Gastrocnemius medialis (tissue), 4 donors: ENCODE results near the gene NACC1. TPM values are rescaled to one million over a fixed set of nuclear protein-coding genes. Genes with fewer than 3 reads are reported as not detected.

Source experiments
- ATAC-seq, 2 donors: fragments of 150-250 bp; one replicate each; pipeline ENCODE4 v1.9.1; 2016
- DNase-seq, 2 donors: peaks; one replicate each; pipeline ENCODE4 v3.0.0-alpha.2; 2019
- H3K27ac ChIP-seq, 4 donors: fragments of 200-600 bp; sonication (generic); 1 replicate in 1 of 4; 2 replicates in 3 of 4; pipeline ENCODE4 v1.5.1; 2016 to 2018; ENCODE audit warnings: mild to moderate bottlenecking in 2 of 4, moderate library complexity in 1 of 4
- H3K27me3 ChIP-seq, 3 donors: fragments of 200-600 bp; sonication (generic) in 2 of 3; 1 replicate in 1 of 3; 2 replicates in 2 of 3; pipeline versions ENCODE4 v1.5.1 to v1.6.0; 2016 to 2019; ENCODE audit warnings: mild to moderate bottlenecking in 1 of 3, moderate library complexity in 1 of 3
- H3K36me3 ChIP-seq, 2 donors: fragments of 200-600 bp; sonication (generic) in 1 of 2; one replicate each; pipeline ENCODE4 v1.5.1; 2017 to 2018
- H3K4me1 ChIP-seq, 2 donors: fragments of 200-600 bp; sonication (generic) in 1 of 2; one replicate each; pipeline ENCODE4 v1.5.1; 2016 to 2017; ENCODE audit warnings: mild to moderate bottlenecking in 2 of 2
- H3K4me3 ChIP-seq, 4 donors: fragments of 200-600 bp; sonication (generic) in 3 of 4; 1 replicate in 1 of 4; 2 replicates in 3 of 4; pipeline ENCODE4 v1.5.1; 2016 to 2019; ENCODE audit warnings: mild to moderate bottlenecking in 2 of 4
- H3K9me3 ChIP-seq, 3 donors: fragments of 200-600 bp; sonication (generic) in 2 of 3; 1 replicate in 1 of 3; 2 replicates in 2 of 3; pipeline ENCODE4 v1.5.1; 2016 to 2019
- POLR2A ChIP-seq, 2 donors: fragments of 450-650 bp; IDR thresholded peaks; one replicate each; pipeline ENCODE4 v1.6.1; 2017; ENCODE audit warnings: antibody characterized with exemption in 2 of 2, mild to moderate bottlenecking in 2 of 2, moderate library complexity in 2 of 2
- in situ Hi-C, 4 donors: fragments of 200-750 bp; cut with MboI; loops; one replicate each; pipeline versions ENCODE4 v1.15.0 to v1.8.0; 2017; ENCODE audit warnings: low sequenced_read_pairs in 4 of 4
- intact Hi-C: fragments of 100-400 bp; cut with DNase I; formaldehyde crosslinking; loops from one replicate; pipeline ENCODE4 v1.15.1; 2023; ENCODE audit warnings: low total_unique reads
- total RNA-seq, 4 donors: library from RNA; depleted of rRNA; stranded (reverse); fragments of >200 nt; gene quantifications; one replicate each; pipeline versions ENCODE4 v1.1.0 to v1.2.3, GENCODE V29; 2016
- TF ChIP-seq, protein P1 (sequence below), 5 experiments: fragments of 450-650 bp in 3 of 5; fragments of 200-600 bp in 2 of 5; sonication (generic) in 2 of 5; IDR thresholded peaks in 4 of 5; conservative IDR thresholded peaks in 1 of 5; 1 replicate in 4 of 5; 2 replicates in 1 of 5; pipeline ENCODE4 v1.5.1; 2016 to 2019; ENCODE audit warnings: antibody characterized with exemption in 5 of 5, mild to moderate bottlenecking in 3 of 5, moderate library complexity in 3 of 5

NACC1 gene
- total RNA-seq, 4 donors from 2014 or later, result 36.3 to 81.3 (median 49.4) TPM

DNA sequence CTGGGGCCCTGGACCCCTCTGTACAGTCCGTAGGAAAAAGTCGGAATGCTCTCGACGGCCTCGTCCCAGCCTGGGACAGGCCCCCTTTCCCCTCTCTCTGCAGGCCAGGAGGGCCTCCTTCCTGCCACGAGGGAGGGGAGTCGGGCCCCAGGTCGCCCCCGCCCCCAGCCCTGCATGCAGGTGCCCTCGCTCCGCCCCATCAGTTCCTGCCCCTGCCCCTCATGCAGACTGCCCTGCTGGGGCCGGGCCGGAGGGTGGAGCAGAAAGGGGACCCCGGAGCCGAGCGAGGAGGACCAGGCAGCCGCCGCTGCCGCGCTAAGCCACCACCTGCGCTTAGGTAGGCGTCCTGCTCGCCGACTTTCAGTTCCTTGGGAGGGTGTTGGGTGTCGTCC is 22.7 kb upstream of the NACC1 start:
- in situ Hi-C loops, result loop anchor here in 1 of 4 donors (10.0 kb wide), 1 partner anchor 111 kb away; no protein-coding TSS in a partner anchor
- no peaks in the 10 kb centered on the region for H3K36me3 ChIP-seq
- DNase-seq, result no peak
- H3K27me3 ChIP-seq, result no peaks in the 10 kb centered on the region
- no peaks in the 10 kb centered on the region for H3K9me3 ChIP-seq
- peaks cover 21 to 27% of the 10 kb centered on the region in 2 donors for H3K4me1 ChIP-seq
- H3K4me3 ChIP-seq, result peak overlapping the region in 1 of 4 donors; percentile 16
- ATAC-seq, result no peak
- peak overlapping the region in 3 of 4 donors; percentile 40 to 89 (median 44) for H3K27ac ChIP-seq
- TF ChIP-seq, protein P1, sequence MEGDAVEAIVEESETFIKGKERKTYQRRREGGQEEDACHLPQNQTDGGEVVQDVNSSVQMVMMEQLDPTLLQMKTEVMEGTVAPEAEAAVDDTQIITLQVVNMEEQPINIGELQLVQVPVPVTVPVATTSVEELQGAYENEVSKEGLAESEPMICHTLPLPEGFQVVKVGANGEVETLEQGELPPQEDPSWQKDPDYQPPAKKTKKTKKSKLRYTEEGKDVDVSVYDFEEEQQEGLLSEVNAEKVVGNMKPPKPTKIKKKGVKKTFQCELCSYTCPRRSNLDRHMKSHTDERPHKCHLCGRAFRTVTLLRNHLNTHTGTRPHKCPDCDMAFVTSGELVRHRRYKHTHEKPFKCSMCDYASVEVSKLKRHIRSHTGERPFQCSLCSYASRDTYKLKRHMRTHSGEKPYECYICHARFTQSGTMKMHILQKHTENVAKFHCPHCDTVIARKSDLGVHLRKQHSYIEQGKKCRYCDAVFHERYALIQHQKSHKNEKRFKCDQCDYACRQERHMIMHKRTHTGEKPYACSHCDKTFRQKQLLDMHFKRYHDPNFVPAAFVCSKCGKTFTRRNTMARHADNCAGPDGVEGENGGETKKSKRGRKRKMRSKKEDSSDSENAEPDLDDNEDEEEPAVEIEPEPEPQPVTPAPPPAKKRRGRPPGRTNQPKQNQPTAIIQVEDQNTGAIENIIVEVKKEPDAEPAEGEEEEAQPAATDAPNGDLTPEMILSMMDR (IDR thresholded peaks at IDR 0.05 in 4 of 5, conservative IDR thresholded peaks at IDR 0.05 in 1 of 5), result no peak
- TF ChIP-seq POLR2A (IDR thresholded peaks at IDR 0.05), result no peak
- intact Hi-C loops, result no loop called here

DNA sequence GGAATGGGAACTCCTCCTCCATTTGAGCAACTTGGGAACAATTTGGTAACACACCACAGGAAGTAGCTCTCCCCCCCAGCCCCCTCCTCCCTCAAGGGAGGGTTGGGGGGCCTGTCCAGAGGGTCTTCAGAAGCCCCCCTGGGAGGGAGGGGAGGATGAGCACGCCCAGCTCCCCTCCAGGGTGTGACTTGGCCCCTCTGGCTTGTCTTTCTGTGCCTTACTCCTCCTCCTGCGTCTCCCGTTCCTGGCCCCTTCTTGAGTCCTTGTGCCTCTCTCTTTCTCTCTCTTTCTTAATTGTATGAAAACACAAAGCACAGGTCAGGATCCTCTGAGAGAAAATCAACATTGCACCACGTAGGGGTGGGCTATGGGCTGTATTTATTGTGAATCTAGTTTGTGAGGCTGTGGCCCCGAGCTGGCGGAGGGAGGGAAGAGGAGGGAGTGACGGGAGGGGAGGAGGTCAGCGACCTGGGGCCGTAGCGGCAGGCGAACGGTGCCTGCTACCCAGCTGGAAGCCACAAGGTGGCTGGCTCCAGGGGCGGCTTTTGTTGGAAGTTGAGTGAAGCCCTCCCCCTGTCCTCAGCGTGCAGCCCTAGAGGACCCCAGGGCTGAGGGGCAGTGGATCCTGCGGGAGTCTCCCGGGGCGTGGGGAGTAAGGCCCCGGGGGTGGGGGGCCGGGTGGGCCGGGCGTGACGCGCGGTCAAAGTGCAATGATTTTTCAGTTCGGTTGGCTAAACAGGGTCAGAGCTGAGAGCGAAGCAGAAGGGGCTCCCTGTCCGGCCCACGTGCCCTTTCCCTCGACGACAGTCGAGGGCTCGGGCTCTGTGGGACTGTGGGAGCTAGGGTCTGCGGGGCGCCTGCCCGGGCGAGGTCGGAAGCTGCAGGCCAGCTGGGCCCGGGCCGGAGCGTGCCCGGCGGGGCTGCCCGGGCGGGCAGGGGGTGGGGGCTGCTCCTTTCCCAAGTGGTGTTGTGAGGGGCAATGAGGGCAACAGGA is 21.8 kb upstream of the NACC1 start:
- H3K4me1 ChIP-seq, result peaks cover 21% of the 10 kb centered on the region in 2 donors
- H3K4me3 ChIP-seq, result peak overlapping the region in 1 of 4 donors; percentile 16
- H3K36me3 ChIP-seq, result no peaks in the 10 kb centered on the region
- no peaks in the 10 kb centered on the region for H3K27me3 ChIP-seq
- H3K27ac ChIP-seq, result peak overlapping the region; percentile 43 to 89 (median 63)
- in situ Hi-C loops (loop anchor here in 1 of 4 donors (10.0 kb wide), 1 partner anchor 111 kb away; no protein-coding TSS in a partner anchor), intact Hi-C loops (no loop called here)
- no peak for DNase-seq
- ATAC-seq, result no peak
- no peaks in the 10 kb centered on the region for H3K9me3 ChIP-seq
- TF ChIP-seq, protein P1 (IDR thresholded peaks at IDR 0.05 in 4 of 5, conservative IDR thresholded peaks at IDR 0.05 in 1 of 5), result peak in 1 of 5 experiments; percentile 8
- TF ChIP-seq POLR2A (IDR thresholded peaks at IDR 0.05), result no peak

DNA sequence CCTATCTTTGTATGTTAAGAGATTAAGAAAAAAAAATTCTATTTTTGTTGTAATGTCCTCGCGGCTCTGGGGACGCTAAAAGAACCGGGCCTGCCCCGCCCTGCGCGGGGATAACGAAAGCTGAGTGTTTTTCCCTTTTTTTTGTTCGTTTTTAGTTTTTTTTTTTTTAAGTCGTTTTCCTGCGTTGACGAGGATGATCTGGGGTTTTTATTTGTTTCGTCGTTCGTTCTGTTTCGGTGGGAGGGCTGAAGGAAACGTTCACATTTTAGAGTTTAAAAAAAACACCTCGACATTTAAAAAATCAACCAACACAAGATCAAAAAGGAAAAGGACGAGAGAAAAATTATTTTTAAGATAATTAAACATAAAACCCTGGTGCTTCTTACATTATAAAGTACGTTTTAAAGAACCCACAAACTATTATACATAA is 21.0 kb upstream of the NACC1 start:
- ATAC-seq (no peak), DNase-seq (no peak)
- intact Hi-C loops (no loop called here), in situ Hi-C loops (loop anchor here in 1 of 4 donors (10.0 kb wide), 1 partner anchor 112 kb away; no protein-coding TSS in a partner anchor)
- H3K4me3 ChIP-seq, result peak overlapping the region in 2 of 4 donors; percentile 23 to 45
- peaks cover 14 to 22% of the 10 kb centered on the region in 2 donors for H3K4me1 ChIP-seq
- H3K27ac ChIP-seq, result peak overlapping the region in 3 of 4 donors; percentile 71 to 89 (median 82)
- no peaks in the 10 kb centered on the region for H3K36me3 ChIP-seq
- no peaks in the 10 kb centered on the region for H3K27me3 ChIP-seq
- no peaks in the 10 kb centered on the region for H3K9me3 ChIP-seq
- TF ChIP-seq, protein P1 (IDR thresholded peaks at IDR 0.05 in 4 of 5, conservative IDR thresholded peaks at IDR 0.05 in 1 of 5), result no peak
- TF ChIP-seq POLR2A (IDR thresholded peaks at IDR 0.05), result no peak

DNA sequence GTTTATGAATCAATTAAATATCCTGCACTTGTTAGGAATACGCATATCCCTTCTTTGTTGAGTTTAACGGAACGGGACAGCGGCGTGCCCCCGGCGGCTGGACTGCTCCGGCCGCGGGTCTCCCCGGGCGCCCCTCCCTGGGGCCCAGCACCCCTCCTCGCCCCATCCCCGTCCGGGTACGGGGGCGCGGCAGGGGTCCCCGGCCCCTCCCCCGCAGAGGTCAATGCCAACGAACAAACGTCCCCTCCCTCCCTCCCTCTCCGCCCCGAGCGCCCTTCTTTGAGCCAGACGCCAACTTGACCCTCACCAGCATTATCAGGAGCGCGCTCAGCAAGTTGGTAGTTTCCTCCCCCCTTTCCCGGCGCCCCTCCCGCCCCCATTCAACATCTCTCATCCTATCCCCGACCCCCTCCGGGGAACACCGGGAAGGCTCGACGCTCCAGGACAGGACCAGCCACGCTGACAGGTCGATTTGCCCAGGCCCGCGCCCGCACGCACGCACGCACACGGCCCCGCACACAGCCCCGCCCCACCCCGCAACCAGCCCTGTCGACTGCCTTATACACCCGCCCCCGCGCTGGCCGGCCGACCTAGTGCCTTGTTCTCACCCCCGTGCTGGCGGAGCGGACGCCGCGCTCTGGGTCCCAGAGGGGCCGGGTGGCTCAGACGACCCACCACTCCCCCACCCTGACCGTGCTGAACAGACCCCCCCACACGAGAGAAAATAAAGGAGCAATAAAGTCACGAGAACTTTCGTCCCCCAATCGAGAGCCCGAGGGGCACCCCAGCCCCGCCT is 20.4 kb upstream of the NACC1 start:
- intact Hi-C loops, result no loop called here
- no peak for ATAC-seq
- in situ Hi-C loops, result loop anchor here in 1 of 4 donors (10.0 kb wide), 1 partner anchor 113 kb away; no protein-coding TSS in a partner anchor
- Histone ChIP-seq H3K4me3 (peak overlapping the region; percentile 23 to 49 (median 46)), H3K27me3 (no peaks in the 10 kb centered on the region), H3K27ac (peak overlapping the region; percentile 71 to 89 (median 84)), H3K4me1 (peaks cover 14 to 28% of the 10 kb centered on the region in 2 donors), H3K36me3 (no peaks in the 10 kb centered on the region), H3K9me3 (no peaks in the 10 kb centered on the region)
- no peak for DNase-seq
- TF ChIP-seq, protein P1 (IDR thresholded peaks at IDR 0.05 in 4 of 5, conservative IDR thresholded peaks at IDR 0.05 in 1 of 5), result no peak
- no peak for TF ChIP-seq POLR2A (IDR thresholded peaks at IDR 0.05)
